NCI-H510A (cell line): ENCODE measurements around the gene PHLDB3.
"Not testable (repeated sequence)": the region's sequence is repeated elsewhere in the genome, so short reads cannot be mapped to it uniquely, and the experiment has no call there.

Source experiments
- DNase-seq: peaks from one replicate; lab custom pipeline; 2025; lab: John Stamatoyannopoulos, UW

The PHLDB3 gene

GRCh38 chr19:43444531-43445287, 59.8 kb downstream of the PHLDB3 start:
- DNase-seq, result no peak

GRCh38 chr19:43444091-43444490, 60.5 kb downstream of the PHLDB3 start:
- not testable (repeated sequence) for DNase-seq

DNA sequence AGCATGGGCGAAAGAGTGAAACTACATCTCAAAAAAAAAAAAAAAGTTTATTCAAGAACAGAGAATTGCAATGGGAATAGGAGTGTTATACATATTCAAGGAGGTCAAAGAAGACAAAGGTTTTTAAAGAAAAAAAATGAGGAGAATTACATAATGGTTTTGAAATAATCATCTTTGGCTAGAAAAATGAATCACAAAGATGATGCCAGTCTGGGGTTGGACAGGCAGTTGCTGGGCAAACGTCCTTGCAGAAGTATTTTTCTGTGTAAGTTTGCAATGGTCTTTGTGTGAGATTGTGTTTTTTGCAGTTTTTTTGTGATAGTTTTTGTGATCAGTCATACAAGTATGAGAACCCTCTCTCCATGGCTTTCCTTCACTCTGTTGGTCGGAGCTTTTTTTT, 62.8 kb downstream of the PHLDB3 start:
- no peak for DNase-seq

DNA sequence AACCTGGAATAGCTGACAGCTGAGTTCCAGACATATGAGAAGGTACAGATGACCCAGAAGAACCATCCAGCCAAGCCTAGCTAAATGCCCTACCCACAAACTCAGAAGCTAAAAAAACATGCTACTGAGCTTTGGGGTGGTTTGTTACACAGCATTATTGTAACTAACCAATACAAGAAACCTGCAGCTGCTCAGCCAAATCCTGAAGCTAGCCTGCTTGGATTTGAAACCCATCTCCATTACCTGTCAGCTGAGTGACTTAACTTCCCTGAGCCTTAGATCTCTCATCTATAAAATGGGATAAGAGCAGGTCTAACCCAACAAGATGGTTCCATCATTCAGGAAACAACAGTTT, 64.9 kb downstream of the PHLDB3 start:
- DNase-seq, result no peak

DNA sequence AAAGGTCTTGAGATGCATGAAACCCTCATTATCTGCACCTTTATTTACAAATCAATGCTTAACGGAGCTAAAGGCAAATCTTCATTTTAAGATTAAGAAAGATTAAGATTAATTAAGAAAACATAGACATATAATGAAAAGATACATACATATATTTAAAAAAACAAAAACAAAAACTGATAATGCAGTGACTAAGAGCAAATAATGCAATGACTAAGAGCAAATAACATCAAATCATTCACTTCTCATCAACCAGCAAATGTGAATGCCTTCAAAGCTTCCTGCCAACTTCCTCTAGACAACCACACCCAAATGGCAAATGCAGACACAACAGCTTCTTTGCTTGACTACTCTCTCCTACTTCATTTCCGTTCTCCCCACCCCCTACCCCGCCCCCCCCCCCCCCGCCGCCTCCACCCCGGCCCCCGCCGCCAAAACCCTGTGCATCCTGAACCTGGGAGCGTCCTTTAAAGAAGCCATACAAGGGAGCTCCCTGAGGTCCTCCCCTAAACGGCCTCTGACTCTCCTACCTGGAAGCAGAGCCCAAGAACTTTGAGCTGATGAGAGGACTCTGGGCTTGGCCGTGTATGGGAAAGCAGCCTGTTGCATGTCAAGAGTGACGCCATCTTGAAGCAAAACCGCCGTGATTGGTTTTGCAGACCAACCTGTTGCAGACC, 65.4 kb downstream of the PHLDB3 start:
- no peak for DNase-seq

DNA sequence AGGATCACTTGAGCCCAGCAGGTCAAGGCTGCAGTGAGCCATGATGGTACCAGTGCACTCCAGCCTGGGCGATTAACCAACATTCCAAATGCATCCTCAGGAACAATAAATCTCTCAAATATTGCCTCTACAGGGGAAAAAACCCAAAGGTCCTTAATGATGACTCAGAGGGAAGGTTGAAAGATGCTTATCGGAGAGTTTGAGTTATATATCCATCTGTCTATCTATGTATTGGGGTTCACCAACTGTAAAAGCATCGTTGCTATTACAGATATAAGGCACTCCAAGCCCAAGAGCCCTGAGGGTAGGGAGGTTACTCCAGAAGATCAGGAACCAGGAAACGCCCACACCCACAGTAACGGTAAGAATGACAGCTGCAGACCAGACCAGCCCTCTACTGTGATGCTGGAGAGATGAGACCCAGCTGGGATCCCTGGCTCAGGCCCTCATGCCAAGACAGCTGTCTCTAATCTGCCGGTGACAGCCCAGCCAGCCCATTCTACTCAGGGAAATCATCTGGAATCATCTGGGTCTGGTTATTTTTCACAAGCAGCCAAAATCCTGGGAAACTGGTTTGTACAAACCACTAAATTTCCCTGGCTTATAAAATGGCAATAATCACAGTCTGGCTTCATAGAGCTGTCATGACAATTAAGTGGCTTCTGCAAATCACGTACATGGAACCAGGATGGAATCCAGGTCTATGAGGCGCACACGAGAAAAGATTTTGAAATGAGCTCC, 66.1 kb downstream of the PHLDB3 start:
- no peak for DNase-seq

DNA sequence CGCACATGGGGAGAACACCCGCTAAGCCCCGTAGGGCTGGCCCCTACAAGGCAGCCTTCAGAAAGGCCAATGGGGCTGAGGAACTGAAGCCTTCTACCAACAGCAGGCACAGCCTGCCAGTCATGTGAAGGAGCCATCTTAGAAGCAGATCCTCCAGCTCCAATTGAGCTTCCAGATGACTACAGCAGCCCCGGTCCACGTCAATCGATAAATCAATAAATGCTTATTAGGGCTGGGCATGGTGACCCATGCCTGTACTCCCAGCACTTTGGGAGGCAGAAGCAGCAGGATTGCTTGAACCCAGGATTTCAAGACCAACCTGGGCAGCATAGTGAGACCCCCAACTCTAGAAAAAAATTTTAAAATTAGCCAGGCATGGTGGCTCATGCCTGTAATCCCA, 66.8 kb downstream of the PHLDB3 start:
- DNase-seq, result no peak

DNA sequence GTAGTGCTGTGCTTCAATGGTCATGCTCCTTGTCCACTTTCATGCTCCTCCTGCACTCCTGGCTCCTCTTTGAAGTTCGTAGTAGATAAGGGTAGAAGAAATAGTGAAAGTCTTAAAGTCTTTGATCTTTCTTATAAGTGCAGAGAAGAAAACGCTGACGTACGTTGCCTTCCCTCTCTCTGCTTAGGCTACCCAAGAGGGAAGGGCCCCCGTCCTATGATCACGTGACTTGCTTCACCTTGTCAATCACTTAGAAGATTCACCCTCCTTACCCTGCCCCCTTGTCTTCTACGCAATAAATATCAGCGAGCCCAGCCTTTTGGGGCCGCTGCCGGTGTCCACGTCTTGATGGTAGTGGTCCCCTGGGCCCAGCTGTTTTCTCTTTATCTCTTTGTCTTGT, 67.3 kb downstream of the PHLDB3 start:
- not testable (repeated sequence) for DNase-seq

GRCh38 chr19:43435775-43436174, 68.8 kb downstream of the PHLDB3 start:
- DNase-seq, result no peak

DNA sequence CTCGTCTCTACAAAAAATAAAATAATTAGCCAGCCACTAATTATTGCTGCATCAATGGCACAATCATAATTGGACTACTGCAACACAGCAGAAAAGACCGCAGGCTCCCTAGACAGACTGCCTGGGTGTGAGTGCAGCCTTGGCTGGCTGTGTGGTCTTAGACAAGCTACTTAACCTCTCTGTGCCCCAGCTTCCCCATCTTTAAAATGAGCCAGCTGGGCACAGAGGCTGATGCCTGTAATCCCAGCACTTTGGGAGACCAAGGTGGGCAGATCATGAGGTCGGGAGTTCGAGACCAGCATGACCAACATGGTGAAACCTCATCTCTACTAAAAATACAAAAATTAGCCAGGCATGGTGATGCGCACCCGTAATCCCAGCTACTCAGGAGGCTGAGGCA, 70.9 kb downstream of the PHLDB3 start:
- DNase-seq, result no peak

DNA sequence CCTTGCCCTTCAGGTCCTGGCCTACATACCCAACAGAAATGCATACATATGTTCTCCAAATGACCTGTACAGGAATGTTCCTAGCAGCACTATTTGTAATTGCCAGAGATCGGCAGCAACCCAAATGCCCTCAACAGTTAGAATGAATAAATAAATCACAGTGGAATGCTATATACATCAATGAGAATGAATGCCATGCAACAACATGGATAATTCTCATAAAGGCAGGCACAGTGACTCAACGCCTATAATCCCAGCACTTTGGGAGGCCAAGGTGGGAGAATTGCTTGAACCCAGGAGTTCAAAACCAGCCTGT, 71.2 kb downstream of the PHLDB3 start:
- DNase-seq, result no peak

- no peak for DNase-seq
Observed at GRCh38 chr19:43430976-43431375, 73.6 kb downstream of the PHLDB3 start.

GRCh38 chr19:43430142-43430710, 74.3 kb downstream of the PHLDB3 start:
- DNase-seq, result no peak

GRCh38 chr19:43429395-43429794, 75.2 kb downstream of the PHLDB3 start:
- no peak for DNase-seq

- DNase-seq, result no peak
Observed at GRCh38 chr19:43425567-43426392, 78.8 kb downstream of the PHLDB3 start.
